SK-N-MC (cell line): ENCODE data around the gene RHBG.

Experiments used
- EZH2 ChIP-seq: fragments of 200-600 bp; sonication (generic); IDR thresholded peaks from one replicate; pipeline ENCODE4 v1.6.1; 2017; ENCODE audit warnings: antibody characterized with exemption
- FOXP2 ChIP-seq: optimal IDR thresholded peaks from 2 replicates; pipeline ENCODE3; 2011; ENCODE audit warnings: mild to moderate bottlenecking, moderate library complexity; ENCODE audit not compliant: insufficient read depth; ENCODE audit errors: extremely low read length, control extremely low read depth
- POLR2AphosphoS5 ChIP-seq: IDR thresholded peaks from 2 replicates; pipeline ENCODE4 v1.6.1; 2012; ENCODE audit warnings: mild to moderate bottlenecking, low read depth, low read length, borderline replicate concordance

GRCh38 chr1:156387870-156388173 is 18.8 kb downstream of the RHBG start:
- TF ChIP-seq POLR2AphosphoS5 (no peak), EZH2 (no peak), FOXP2 (no peak)
